ENCODE results near the gene MICALL2.

MICALL2 gene

GRCh38 chr7:1404460-1404809 is 54.8 kb downstream of the MICALL2 start:
- no peak overlapping the region; the same call in 1 of the 2 replicates for H3K9ac ChIP-seq (ENCODE audit: low read depth, low read length)
- H3K9me3 ChIP-seq (ENCODE audit: control insufficient read depth, insufficient read depth, low read length): peaks cover 4% of the 10 kb centered on the region; the same call in 1 of the 2 replicates
- H3K36me3 ChIP-seq (ENCODE audit: insufficient read depth, low read length): no peaks in the 10 kb centered on the region
- H3K4me1 ChIP-seq (ENCODE audit: insufficient read depth, low read length): peaks cover 6% of the 10 kb centered on the region

GRCh38 chr7:1403638-1404459 is 55.4 kb downstream of the MICALL2 start:
- H3K4me1 ChIP-seq (ENCODE audit: insufficient read depth, low read length): peaks cover 6% of the 10 kb centered on the region
- H3K36me3 ChIP-seq (ENCODE audit: insufficient read depth, low read length): no peaks in the 10 kb centered on the region
- peak overlapping the region; percentile 42; the same call in 1 of the 2 replicates for H3K9ac ChIP-seq (ENCODE audit: low read depth, low read length)
- H3K9me3 ChIP-seq (ENCODE audit: control insufficient read depth, insufficient read depth, low read length): peaks cover 4% of the 10 kb centered on the region; the same call in 1 of the 2 replicates

GRCh38 chr7:1402791-1403637 is 56.3 kb downstream of the MICALL2 start:
- no peaks in the 10 kb centered on the region for H3K36me3 ChIP-seq (ENCODE audit: insufficient read depth, low read length)
- peaks cover 4% of the 10 kb centered on the region; the same call in 1 of the 2 replicates for H3K9me3 ChIP-seq (ENCODE audit: control insufficient read depth, insufficient read depth, low read length)
- H3K4me1 ChIP-seq (ENCODE audit: insufficient read depth, low read length): peaks cover 6% of the 10 kb centered on the region
- no peak overlapping the region for H3K9ac ChIP-seq (ENCODE audit: low read depth, low read length)

DNA sequence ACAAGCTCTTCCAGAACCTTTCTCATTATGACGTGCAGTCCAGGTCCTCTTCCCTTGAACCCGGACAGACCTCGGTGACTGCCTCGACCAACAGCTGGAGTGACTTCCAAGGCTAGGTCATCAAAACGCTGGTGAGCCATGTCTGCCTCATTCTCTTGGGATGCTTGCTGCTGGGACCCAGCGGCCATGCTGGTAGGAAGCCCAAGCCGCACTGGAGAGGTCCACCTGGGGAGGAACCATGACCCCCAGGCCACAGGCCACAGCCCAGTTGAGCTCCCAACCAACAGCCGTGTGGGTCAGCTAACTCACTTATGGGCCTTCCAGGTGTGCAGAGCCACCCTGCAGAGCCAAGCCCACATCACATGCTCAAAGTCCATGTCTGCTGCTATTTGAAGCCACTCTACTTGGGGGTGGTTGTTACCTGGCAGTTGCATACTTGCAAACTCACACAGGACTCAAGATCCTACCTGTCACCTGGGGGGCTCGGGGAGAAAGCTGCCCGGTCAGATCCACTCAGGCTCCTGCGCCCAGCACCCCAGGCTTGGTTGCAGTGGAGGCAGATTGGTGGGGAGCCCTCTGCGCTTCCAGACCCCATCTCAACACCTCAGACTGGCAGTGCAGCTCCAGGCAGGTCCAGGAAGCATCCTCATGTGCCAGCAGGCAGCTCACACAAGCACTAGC is 57.0 kb downstream of the MICALL2 start:
- Histone ChIP-seq H3K9ac (ENCODE audit: low read depth, low read length) (no peak overlapping the region), H3K36me3 (ENCODE audit: insufficient read depth, low read length) (no peaks in the 10 kb centered on the region), H3K9me3 (ENCODE audit: control insufficient read depth, insufficient read depth, low read length) (peaks cover 4% of the 10 kb centered on the region; the same call in 1 of the 2 replicates), H3K4me1 (ENCODE audit: insufficient read depth, low read length) (peaks cover 6% of the 10 kb centered on the region)

DNA sequence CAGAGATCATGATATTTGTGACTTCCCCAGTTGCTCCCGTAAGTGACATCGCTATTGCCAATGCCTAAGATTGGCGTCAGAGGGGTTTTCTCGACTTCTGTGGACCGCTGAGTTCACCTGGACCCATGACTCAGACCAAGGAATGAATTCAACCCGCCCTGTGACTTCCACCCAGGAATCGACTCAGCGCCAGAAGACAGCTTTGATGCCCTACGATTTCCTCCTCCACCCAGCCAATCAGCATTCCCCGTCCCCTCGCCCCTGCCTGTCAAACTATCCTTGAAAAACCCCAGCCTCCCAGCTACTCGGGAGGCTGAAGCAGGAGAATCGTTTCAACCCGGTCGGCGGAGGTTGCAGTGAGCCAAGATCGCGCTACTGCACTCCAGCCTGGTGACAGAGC is 58.3 kb downstream of the MICALL2 start:
- Histone ChIP-seq H3K36me3 (ENCODE audit: insufficient read depth, low read length) (no peaks in the 10 kb centered on the region), H3K9ac (ENCODE audit: low read depth, low read length) (no peak overlapping the region; the same call in 1 of the 2 replicates), H3K4me1 (ENCODE audit: insufficient read depth, low read length) (peaks cover 6% of the 10 kb centered on the region), H3K9me3 (ENCODE audit: control insufficient read depth, insufficient read depth, low read length) (peaks cover 4% of the 10 kb centered on the region; the same call in 1 of the 2 replicates)

DNA sequence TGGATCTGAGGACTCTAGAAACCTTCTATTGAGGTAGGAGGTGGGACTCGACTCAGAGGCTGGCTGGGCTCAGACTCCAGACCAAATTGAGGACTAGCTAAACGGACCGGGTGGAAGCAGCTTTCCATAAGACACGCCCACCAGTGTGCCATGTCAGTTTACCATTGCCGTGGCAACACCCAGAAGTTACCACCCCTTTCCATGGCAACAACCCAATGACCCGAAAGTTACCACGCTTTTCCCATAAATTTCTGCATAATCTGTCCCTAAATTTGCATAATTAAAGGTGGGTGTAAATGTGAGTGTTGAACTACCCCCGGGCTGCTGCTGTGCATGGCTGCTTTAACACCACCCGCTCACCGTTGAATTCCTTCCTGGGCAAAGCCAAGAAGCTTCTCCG is 58.9 kb downstream of the MICALL2 start:
- H3K4me1 ChIP-seq (ENCODE audit: insufficient read depth, low read length): peaks cover 6% of the 10 kb centered on the region
- peaks cover 4% of the 10 kb centered on the region; the same call in 1 of the 2 replicates for H3K9me3 ChIP-seq (ENCODE audit: control insufficient read depth, insufficient read depth, low read length)
- no peaks in the 10 kb centered on the region for H3K36me3 ChIP-seq (ENCODE audit: insufficient read depth, low read length)
- H3K9ac ChIP-seq (ENCODE audit: low read depth, low read length): no peak overlapping the region; the same call in 1 of the 2 replicates

- peaks cover 4% of the 10 kb centered on the region; the same call in 1 of the 2 replicates for H3K9me3 ChIP-seq (ENCODE audit: control insufficient read depth, insufficient read depth, low read length)
- no peak overlapping the region for H3K9ac ChIP-seq (ENCODE audit: low read depth, low read length)
- peaks cover 6% of the 10 kb centered on the region for H3K4me1 ChIP-seq (ENCODE audit: insufficient read depth, low read length)
- no peaks in the 10 kb centered on the region for H3K36me3 ChIP-seq (ENCODE audit: insufficient read depth, low read length)
These were observed 61.6 kb downstream of the MICALL2 start for GRCh38 chr7:1397491-1398327.

DNA sequence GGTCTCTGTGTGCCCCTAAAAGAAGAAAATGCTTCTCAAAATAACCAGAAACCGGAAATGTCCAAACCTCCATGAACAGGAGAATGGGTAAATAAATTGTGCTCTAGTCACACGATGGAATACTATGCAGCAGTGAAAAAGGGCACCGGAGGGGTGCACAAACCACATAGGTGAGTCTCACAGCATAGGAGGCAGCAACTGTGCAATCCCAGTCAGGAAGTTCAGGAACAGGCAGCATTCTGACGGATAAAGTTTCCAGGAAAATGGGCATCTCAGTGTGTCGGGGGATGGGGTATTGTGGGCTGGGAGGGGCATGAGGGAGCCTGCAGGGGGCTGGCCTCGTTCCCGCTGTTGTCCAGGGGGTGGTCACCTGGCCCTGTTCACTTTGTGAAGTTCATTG is 63.1 kb downstream of the MICALL2 start:
- Histone ChIP-seq H3K4me1 (ENCODE audit: insufficient read depth, low read length) (peaks cover 6% of the 10 kb centered on the region), H3K9me3 (ENCODE audit: control insufficient read depth, insufficient read depth, low read length) (peaks cover 5% of the 10 kb centered on the region), H3K9ac (ENCODE audit: low read depth, low read length) (no peak overlapping the region), H3K36me3 (ENCODE audit: insufficient read depth, low read length) (no peaks in the 10 kb centered on the region)

GRCh38 chr7:1395211-1396070 is 63.8 kb downstream of the MICALL2 start:
- H3K36me3 ChIP-seq (ENCODE audit: insufficient read depth, low read length): no peaks in the 10 kb centered on the region
- peaks cover under 1% of the 10 kb centered on the region; the same call in 1 of the 2 replicates for H3K4me1 ChIP-seq (ENCODE audit: insufficient read depth, low read length)
- H3K9me3 ChIP-seq (ENCODE audit: control insufficient read depth, insufficient read depth, low read length): peaks cover 7% of the 10 kb centered on the region
- H3K9ac ChIP-seq (ENCODE audit: low read depth, low read length): no peak overlapping the region

DNA sequence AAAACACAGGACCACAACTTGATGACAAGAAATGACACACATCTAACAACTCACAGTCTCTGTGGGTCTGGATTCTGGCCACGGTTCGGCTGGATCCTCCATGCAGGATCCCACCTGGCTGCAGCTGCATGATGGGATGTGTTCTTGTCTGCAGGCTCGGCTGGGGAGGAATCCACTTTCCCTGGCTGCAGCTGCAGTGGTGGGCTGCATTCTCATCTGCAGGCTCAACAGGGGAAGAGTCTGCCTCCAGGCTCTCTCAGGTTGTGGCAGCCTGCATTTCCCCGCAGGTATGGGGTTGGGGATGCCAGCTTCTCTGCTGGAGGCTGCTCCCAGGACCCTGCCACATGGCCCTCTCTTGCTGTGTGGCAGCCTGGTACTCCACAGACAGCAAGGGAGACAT is 64.9 kb downstream of the MICALL2 start:
- Histone ChIP-seq H3K9ac (ENCODE audit: low read depth, low read length) (no peak overlapping the region), H3K4me1 (ENCODE audit: insufficient read depth, low read length) (no peaks in the 10 kb centered on the region), H3K36me3 (ENCODE audit: insufficient read depth, low read length) (no peaks in the 10 kb centered on the region), H3K9me3 (ENCODE audit: control insufficient read depth, insufficient read depth, low read length) (peaks cover 7% of the 10 kb centered on the region)

- H3K9me3 ChIP-seq (ENCODE audit: control insufficient read depth, insufficient read depth, low read length): peaks cover 7% of the 10 kb centered on the region
- H3K9ac ChIP-seq (ENCODE audit: low read depth, low read length): no peak overlapping the region
- no peaks in the 10 kb centered on the region for H3K4me1 ChIP-seq (ENCODE audit: insufficient read depth, low read length)
- H3K36me3 ChIP-seq (ENCODE audit: insufficient read depth, low read length): no peaks in the 10 kb centered on the region
These were observed 65.8 kb downstream of the MICALL2 start for GRCh38 chr7:1393421-1393820.

DNA sequence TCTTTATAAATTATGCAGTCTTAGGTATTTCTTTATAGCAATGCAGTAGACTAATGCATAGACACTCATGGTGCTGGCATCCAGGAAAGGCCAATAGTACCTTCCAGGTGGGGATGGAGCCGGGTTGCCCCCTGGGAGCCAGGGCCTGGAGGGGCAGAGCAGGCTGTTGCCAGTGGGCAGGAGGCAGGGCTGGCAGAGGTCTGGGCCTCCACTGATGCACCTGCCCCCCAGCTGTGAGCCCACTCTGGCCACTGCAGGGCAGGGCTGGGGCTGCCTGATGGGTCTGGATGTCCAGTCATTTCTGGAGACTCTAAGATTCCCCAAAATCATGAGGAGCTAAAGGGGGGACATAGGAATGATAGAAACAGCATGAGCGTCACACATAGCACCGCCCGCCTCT is 66.7 kb downstream of the MICALL2 start:
- Histone ChIP-seq H3K36me3 (ENCODE audit: insufficient read depth, low read length) (no peaks in the 10 kb centered on the region), H3K4me1 (ENCODE audit: insufficient read depth, low read length) (no peaks in the 10 kb centered on the region), H3K9ac (ENCODE audit: low read depth, low read length) (no peak overlapping the region), H3K9me3 (ENCODE audit: control insufficient read depth, insufficient read depth, low read length) (peaks cover 7% of the 10 kb centered on the region)

DNA sequence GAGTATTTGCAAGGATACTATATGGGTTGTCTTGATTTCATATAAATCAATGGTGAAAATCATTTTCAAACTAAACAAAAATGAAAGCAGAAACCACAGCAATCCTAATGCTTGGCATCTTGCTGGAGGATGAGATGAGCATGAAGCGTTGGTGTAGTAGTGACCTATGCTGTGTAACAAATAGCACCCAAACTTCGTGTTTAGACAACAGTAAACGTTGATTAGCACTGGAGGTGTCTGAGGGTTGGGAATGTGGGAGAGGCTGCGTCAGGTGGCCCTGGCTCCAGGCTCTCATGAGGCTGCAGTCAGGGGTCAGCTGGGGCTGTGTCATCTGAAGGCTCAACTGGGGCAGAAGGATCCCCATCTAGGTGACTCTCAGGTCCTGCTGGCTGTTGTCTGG is 67.8 kb downstream of the MICALL2 start:
- H3K9ac ChIP-seq (ENCODE audit: low read depth, low read length): no peak overlapping the region
- no peaks in the 10 kb centered on the region for H3K36me3 ChIP-seq (ENCODE audit: insufficient read depth, low read length)
- no peaks in the 10 kb centered on the region for H3K4me1 ChIP-seq (ENCODE audit: insufficient read depth, low read length)
- peaks cover 7% of the 10 kb centered on the region for H3K9me3 ChIP-seq (ENCODE audit: control insufficient read depth, insufficient read depth, low read length)
